ENCODE data around the gene PPM1H.

- TF ChIP-seq CTCF (IDR thresholded peaks at IDR 0.05): no peak
- TF ChIP-seq EZH2 (IDR thresholded peaks at IDR 0.05; ENCODE audit: borderline replicate concordance, insufficient read depth, low read depth, low read length, poor library complexity, severe bottlenecking): no peak
These were observed 150.4 kb downstream of the PPM1H start for GRCh38 chr12:62784576-62784975.

Data from B cell (primary cell).